Muscle of leg (tissue), 11 donors: ENCODE data around the gene RGMA. TPM values are rescaled to one million over a fixed set of nuclear protein-coding genes. Genes with fewer than 3 reads are reported as not detected.

Experiments used
- DNase-seq: peaks from one replicate; pipeline ENCODE4 v3.0.0; 2013
- H3K27ac ChIP-seq: one replicate; pipeline ENCODE4 v1.5.1; 2013; ENCODE audit warnings: mild to moderate bottlenecking, low read length, control low read depth
- H3K27me3 ChIP-seq: one replicate; pipeline ENCODE4 v1.6.1; 2013; ENCODE audit warnings: low read length; ENCODE audit not compliant: control insufficient read depth, insufficient read depth
- H3K36me3 ChIP-seq: one replicate; pipeline ENCODE4 v1.6.1; 2013; ENCODE audit warnings: low read length; ENCODE audit not compliant: control insufficient read depth, insufficient read depth
- H3K4me1 ChIP-seq: one replicate; pipeline ENCODE4 v1.6.1; 2013; ENCODE audit warnings: low read length; ENCODE audit not compliant: control insufficient read depth, insufficient read depth
- H3K4me3 ChIP-seq: one replicate; pipeline ENCODE4 v1.5.1; 2013; ENCODE audit warnings: low read length, control low read depth
- H3K9me3 ChIP-seq: replicated peaks from 2 replicates; pipeline ENCODE4 v1.6.1; 2013; ENCODE audit warnings: low read depth, low read length; ENCODE audit not compliant: control insufficient read depth
- WGBS: methylation state at CpG from one replicate; pipeline ENCODE4 v1.1.5; 2013; ENCODE audit warnings: missing lambda C conversion rate; ENCODE audit not compliant: insufficient coverage; 5-methylcytosine and 5-hydroxymethylcytosine counted together
- polyA plus RNA-seq, 8 donors: library from polyadenylated mRNA; unstranded; fragments of 120-200 nt; gene quantifications; one replicate each; pipeline versions ENCODE4 v1.2.1 to v1.2.3, GENCODE V29; 2013; ENCODE audit warnings: inconsistent platforms in 1 of 8, low replicate concordance in 1 of 8; ENCODE audit not compliant: insufficient read length in 8 of 8, insufficient read depth in 1 of 8
- total RNA-seq: library from RNA; stranded (reverse); fragments of 120-200 nt; gene quantifications from one replicate; pipeline ENCODE4 v1.2.4, GENCODE V29; 2013

The RGMA gene
- total and polyA plus RNA-seq, 9 donors = 16.4 to 90.8 (median 68.9) TPM

GRCh38 chr15:93103823-93104222, 14.8 kb upstream of the RGMA start:
- 89% methylated on average over 2 of the region's 2 CpGs for WGBS
- DNase-seq = no peak
- Histone ChIP-seq H3K27ac (no peak overlapping the region), H3K36me3 (no peaks in the 10 kb centered on the region), H3K4me1 (no peaks in the 10 kb centered on the region), H3K27me3 (no peaks in the 10 kb centered on the region), H3K4me3 (no peak overlapping the region), H3K9me3 (peaks cover 6% of the 10 kb centered on the region)

DNA sequence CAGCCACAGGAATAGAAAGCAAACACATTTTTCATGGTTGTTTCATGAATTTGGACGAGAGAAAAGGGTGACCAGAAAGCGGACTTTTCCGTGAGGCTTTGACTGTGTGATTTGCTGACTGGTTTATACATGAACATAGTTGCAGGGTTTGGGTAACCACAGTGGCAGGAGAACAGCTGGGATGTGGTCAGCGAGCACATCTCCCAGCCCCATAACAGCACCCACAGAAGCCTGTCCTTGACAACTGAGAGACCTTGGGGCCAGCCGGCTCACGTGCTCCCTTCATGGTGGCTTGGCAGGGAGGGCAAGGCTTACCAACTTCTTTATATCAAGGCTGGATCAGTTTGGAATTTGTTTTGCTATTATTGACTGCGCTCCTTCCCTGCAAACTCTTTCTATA, 13.2 kb upstream of the RGMA start:
- DNase-seq = no peak
- Histone ChIP-seq H3K9me3 (peaks cover 6% of the 10 kb centered on the region), H3K4me3 (no peak overlapping the region), H3K4me1 (no peaks in the 10 kb centered on the region), H3K27ac (no peak overlapping the region), H3K36me3 (no peaks in the 10 kb centered on the region), H3K27me3 (no peaks in the 10 kb centered on the region)
- WGBS = no CpG with 5 or more reads among the region's 7 CpGs

DNA sequence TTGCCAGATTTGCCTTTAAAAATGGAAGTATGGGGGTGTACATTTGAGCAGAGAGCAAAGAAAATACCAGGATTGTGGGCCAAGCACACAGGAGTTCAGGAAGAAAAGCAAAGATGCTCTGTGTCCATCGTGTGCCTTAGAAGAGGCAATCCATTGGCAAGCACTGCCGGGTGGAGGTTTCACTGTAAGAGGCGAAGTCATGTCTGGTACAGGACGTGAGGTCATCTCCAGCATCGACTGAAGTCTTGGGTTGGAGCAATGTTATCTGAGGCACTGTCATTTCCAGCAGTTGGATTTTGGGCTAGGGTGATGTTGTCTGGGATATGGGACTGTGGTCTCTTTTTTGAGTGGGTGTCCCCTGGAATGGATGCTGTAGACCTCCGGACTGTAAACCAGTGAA, 4.8 kb upstream of the RGMA start:
- no peak for DNase-seq
- 84% methylated on average over 6 of the region's 6 CpGs for WGBS
- Histone ChIP-seq H3K36me3 (no peaks in the 10 kb centered on the region), H3K4me3 (no peak overlapping the region), H3K27ac (no peak overlapping the region), H3K4me1 (peaks cover 5% of the 10 kb centered on the region), H3K9me3 (no peaks in the 10 kb centered on the region), H3K27me3 (peaks cover 7% of the 10 kb centered on the region)

DNA sequence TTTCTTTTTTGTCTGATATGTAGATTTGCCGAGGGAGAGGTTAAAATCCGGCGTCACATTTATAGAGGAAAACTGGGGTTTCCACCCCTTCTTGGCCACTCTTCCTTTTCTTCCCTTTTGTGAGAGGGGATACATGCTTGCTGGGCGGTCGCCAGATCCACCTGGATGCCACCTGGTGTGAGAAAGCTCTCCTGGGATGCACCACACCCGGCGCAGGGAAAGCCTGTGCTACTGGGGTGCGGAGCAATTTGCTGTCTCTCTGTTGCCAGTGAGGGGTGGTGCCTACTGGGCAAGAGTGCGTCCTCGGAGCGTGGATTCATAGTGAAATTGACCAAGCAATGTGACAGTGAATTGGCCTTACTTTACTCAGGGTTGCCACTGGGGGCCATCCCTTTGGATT, 2.5 kb upstream of the RGMA start:
- no peaks in the 10 kb centered on the region for H3K9me3 ChIP-seq
- H3K36me3 ChIP-seq = no peaks in the 10 kb centered on the region
- no peak overlapping the region for H3K4me3 ChIP-seq
- no peak overlapping the region for H3K27ac ChIP-seq
- peaks cover 9% of the 10 kb centered on the region for H3K27me3 ChIP-seq
- peaks cover 12% of the 10 kb centered on the region for H3K4me1 ChIP-seq
- 60% methylated on average over 6 of the region's 11 CpGs for WGBS
- DNase-seq = no peak

DNA sequence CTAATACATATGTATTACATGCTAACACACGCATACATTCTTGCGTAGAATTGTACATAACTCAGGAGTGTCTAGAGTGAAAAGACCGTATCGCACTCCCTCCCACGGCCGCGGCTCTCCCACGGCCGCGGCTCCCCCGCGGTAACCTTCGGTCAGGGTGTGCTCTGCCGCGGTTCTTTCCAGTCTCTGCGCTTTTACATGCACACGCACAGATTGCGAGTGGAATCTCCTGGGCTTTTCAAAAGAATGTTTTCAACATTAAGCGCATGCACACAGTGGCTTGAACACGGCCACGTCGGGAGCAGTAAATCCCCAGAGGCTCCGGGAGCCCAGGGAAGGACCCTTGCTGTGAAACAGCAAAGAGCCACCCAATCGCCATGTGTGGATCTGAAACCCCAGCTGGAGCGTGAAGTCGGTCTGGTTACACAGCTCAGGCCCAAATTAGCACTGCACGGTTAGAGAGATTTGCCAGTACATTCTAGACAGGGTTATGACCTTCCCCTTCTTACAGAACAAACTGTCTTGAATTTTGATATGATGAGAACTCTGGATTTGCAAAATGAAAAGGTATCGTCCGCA, 805 bp upstream of the RGMA start:
- H3K27ac ChIP-seq = peak overlapping the region; percentile 73
- H3K36me3 ChIP-seq = peaks cover 3% of the 10 kb centered on the region
- H3K9me3 ChIP-seq = no peaks in the 10 kb centered on the region
- peak; percentile 74 for DNase-seq
- WGBS = 2% methylated on average over 18 of the region's 29 CpGs
- H3K4me1 ChIP-seq = peaks cover 19% of the 10 kb centered on the region
- H3K27me3 ChIP-seq = peaks cover 9% of the 10 kb centered on the region
- H3K4me3 ChIP-seq = peak overlapping the region; percentile 52

DNA sequence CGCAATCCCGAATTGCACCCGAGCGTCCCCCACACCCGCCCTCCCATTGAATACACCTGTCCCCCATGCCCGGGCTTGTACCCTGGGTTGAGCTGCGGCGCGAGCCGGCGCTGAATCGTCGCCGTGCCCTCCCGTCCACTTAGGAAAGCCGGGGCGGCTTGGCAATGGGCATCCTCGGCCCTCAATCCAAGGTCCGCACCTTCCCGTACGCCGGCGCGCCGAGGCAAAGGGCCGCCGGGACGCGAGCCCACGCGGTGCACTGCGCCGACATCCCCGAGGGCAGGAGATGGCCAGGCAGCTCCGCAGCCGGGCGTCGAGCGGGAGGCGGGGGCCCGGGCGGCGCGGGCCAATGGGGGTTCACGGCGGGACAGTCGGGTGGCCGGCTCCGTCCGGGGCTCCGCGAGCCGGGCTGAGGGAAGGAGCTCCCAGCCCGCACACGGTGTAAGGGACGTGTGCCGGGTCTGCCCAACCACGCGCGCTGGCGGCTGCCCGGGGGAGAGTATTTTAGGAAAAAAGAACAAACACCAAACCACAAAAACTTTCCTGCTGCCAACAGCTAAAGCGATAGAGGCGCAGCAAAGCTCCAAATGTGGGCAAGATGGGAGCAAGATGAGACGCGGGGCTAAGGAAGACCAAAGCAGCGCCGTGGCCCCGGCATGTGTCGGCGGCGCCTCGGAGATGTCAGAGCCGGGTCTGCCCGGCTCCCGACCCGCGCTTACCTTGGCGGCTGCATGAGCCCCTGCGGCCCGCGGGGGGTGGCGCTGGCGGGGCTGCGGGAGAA, 621 bp downstream of the RGMA start:
- under 1% methylated on average over 75 of the region's 85 CpGs for WGBS
- Histone ChIP-seq H3K4me3 (peak overlapping the region; percentile 77), H3K27ac (peak overlapping the region; percentile 78), H3K9me3 (no peaks in the 10 kb centered on the region), H3K4me1 (peaks cover 21% of the 10 kb centered on the region), H3K27me3 (peaks cover 9% of the 10 kb centered on the region), H3K36me3 (peaks cover 3% of the 10 kb centered on the region)
- DNase-seq = peak; percentile 57

GRCh38 chr15:93087825-93088199, 1.2 kb downstream of the RGMA start:
- Histone ChIP-seq H3K27me3 (peaks cover 9% of the 10 kb centered on the region), H3K4me3 (peak overlapping the region; percentile 77), H3K4me1 (peaks cover 21% of the 10 kb centered on the region), H3K27ac (peak overlapping the region; percentile 53), H3K36me3 (peaks cover 5% of the 10 kb centered on the region), H3K9me3 (no peaks in the 10 kb centered on the region)
- DNase-seq = peak; percentile 93
- WGBS = 1% methylated on average over 12 of the region's 14 CpGs

DNA sequence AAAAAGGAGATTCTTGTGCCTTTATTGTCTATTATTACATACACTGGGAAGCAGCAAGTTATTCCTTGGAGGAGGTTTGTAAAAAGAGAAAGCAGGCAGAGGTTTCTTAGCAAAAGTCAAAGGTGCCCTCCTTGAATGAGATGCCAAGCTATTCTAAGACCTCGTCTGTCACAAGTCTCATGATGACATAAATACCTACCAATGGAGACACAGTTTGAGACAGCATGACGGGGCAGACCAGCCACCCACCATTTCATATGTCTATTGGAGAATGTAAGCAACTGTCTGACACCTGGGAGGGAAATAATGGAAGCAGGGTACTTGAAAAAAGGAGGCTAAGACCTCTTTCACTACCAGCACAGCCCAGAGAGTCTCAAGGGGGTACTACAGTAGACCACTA, 2.2 kb downstream of the RGMA start:
- Histone ChIP-seq H3K4me3 (peak overlapping the region; percentile 77), H3K9me3 (no peaks in the 10 kb centered on the region), H3K27me3 (peaks cover 6% of the 10 kb centered on the region), H3K27ac (no peak overlapping the region), H3K4me1 (peaks cover 25% of the 10 kb centered on the region), H3K36me3 (peaks cover 9% of the 10 kb centered on the region)
- no CpG with 5 or more reads among the region's 2 CpGs for WGBS
- no peak for DNase-seq

DNA sequence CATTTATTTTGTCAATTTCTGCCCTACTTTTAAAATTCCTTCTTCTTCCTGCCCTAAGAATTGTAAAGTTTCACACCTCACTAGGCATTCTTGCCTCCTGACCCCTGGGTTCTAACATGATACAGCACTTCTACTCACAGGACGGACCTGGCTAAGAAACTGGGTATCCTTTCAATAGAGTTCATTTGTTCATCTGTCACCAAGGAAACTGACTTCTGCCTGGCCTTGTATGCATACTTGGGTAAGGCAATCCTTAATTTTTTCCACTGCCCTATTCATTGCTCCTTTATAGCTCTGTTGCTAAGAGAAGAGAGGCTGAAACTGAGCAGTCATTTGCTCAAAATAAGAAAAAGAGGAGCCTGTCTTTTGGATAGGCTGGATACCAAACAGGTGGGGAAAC, 3.3 kb downstream of the RGMA start:
- H3K4me3 ChIP-seq = no peak overlapping the region
- 43% methylated on average over 1 of the region's 1 CpG for WGBS
- H3K27ac ChIP-seq = no peak overlapping the region
- peak; percentile 62 for DNase-seq
- H3K9me3 ChIP-seq = no peaks in the 10 kb centered on the region
- H3K4me1 ChIP-seq = peaks cover 28% of the 10 kb centered on the region
- H3K36me3 ChIP-seq = peaks cover 13% of the 10 kb centered on the region
- peaks cover 6% of the 10 kb centered on the region for H3K27me3 ChIP-seq

DNA sequence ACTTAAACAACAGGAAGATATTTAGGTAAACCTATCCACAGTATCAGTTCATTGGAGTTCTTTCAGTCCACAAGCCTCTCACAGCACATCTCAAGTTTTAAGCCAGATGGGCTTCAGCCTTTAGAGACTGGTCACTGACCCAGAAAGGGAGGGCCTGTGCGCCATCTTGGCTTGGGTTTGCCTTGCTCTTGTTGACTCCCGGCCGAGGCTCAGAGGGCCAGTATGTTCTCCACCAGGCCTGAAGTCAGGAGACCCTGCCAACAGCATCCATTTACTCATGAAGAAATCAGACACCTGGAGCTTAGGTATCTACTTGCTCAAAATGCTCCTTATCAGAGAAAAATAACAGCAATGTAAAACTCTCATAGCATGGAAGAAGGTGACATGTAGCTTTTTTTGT, 6.2 kb downstream of the RGMA start:
- Histone ChIP-seq H3K9me3 (no peaks in the 10 kb centered on the region), H3K4me3 (no peak overlapping the region), H3K27ac (no peak overlapping the region), H3K4me1 (peaks cover 27% of the 10 kb centered on the region), H3K27me3 (no peaks in the 10 kb centered on the region), H3K36me3 (peaks cover 13% of the 10 kb centered on the region)
- no CpG with 5 or more reads among the region's 3 CpGs for WGBS
- DNase-seq = no peak
